Measurements from ENCODE around the gene MRPL41.
A peak's percentile ranks its signal among the peaks of the same experiment; 100 is the strongest.
"Not testable (repeated sequence)": the region's sequence is repeated elsewhere in the genome, so short reads cannot be mapped to it uniquely, and the experiment has no call there.

MRPL41 gene

GRCh38 chr9:137522746-137523455 is 28.8 kb upstream of the MRPL41 start:
- DNase-seq = no peak

- DNase-seq = no peak
Observed at GRCh38 chr9:137524161-137524980, 27.3 kb upstream of the MRPL41 start.

GRCh38 chr9:137524981-137525317 is 26.7 kb upstream of the MRPL41 start:
- no peak for DNase-seq

GRCh38 chr9:137530331-137530730 is 21.3 kb upstream of the MRPL41 start:
- DNase-seq = no peak

GRCh38 chr9:137531099-137531765 is 20.4 kb upstream of the MRPL41 start:
- no peak for DNase-seq

- not testable (repeated sequence) for DNase-seq
Observed at GRCh38 chr9:137532891-137533468, 18.7 kb upstream of the MRPL41 start.

GRCh38 chr9:137534256-137535119 is 17.2 kb upstream of the MRPL41 start:
- no peak for DNase-seq

GRCh38 chr9:137535120-137535428 is 16.6 kb upstream of the MRPL41 start:
- DNase-seq = no peak

- DNase-seq = not testable (repeated sequence)
Observed at GRCh38 chr9:137536594-137537131, 15.0 kb upstream of the MRPL41 start.

GRCh38 chr9:137538058-137538457 is 13.6 kb upstream of the MRPL41 start:
- no peak for DNase-seq

GRCh38 chr9:137540536-137540935 is 11.1 kb upstream of the MRPL41 start:
- no peak for DNase-seq

- no peak for DNase-seq
Observed at GRCh38 chr9:137542486-137542885, 9.2 kb upstream of the MRPL41 start.

- DNase-seq = no peak
Observed at GRCh38 chr9:137543237-137543963, 8.3 kb upstream of the MRPL41 start.

- DNase-seq = no peak
Observed at GRCh38 chr9:137544176-137544760, 7.4 kb upstream of the MRPL41 start.

GRCh38 chr9:137545123-137545522 is 6.6 kb upstream of the MRPL41 start:
- DNase-seq = no peak

GRCh38 chr9:137547687-137548543 is 3.8 kb upstream of the MRPL41 start:
- no peak for DNase-seq

- DNase-seq = peak; percentile 40
Observed at GRCh38 chr9:137550231-137550621, 1.5 kb upstream of the MRPL41 start, which contains the start of gene PNPLA7. Gene PNPLA7, minus strand, starts transcription at chr9:137550402. Its CDS starts 205 bp downstream, at chr9:137550197.

GRCh38 chr9:137550958-137551263 is 768 bp upstream of the MRPL41 start:
- not testable (repeated sequence) for DNase-seq

GRCh38 chr9:137552022-137552768 is 516 bp downstream of the MRPL41 start:
- DNase-seq = no peak

GRCh38 chr9:137553654-137554053 is 2.0 kb downstream of the MRPL41 start:
- DNase-seq = not testable (repeated sequence)
